Sigmoid colon (tissue), 4 donors: Measurements from ENCODE around the gene PGM1.

Experiments
- POLR2A ChIP-seq, 2 donors: fragments of 450-650 bp; IDR thresholded peaks; one replicate each; pipeline ENCODE4 v1.6.1; 2016; ENCODE audit warnings: antibody characterized with exemption in 2 of 2, mild to moderate bottlenecking in 2 of 2, moderate library complexity in 2 of 2
- POLR2AphosphoS5 ChIP-seq, 4 donors: sonication (generic); formaldehyde crosslinking; IDR thresholded peaks; one replicate each; pipeline ENCODE4 v1.6.1; 2017; ENCODE audit warnings: antibody characterized with exemption in 4 of 4
- TF ChIP-seq, protein P1 (sequence below), 4 experiments: fragments of 450-650 bp in 3 of 4; fragments of 200-600 bp in 1 of 4; IDR thresholded peaks; one replicate each; pipeline ENCODE4 v1.5.1; 2016 to 2019; ENCODE audit warnings: antibody characterized with exemption in 4 of 4, mild to moderate bottlenecking in 3 of 4, moderate library complexity in 2 of 4

DNA sequence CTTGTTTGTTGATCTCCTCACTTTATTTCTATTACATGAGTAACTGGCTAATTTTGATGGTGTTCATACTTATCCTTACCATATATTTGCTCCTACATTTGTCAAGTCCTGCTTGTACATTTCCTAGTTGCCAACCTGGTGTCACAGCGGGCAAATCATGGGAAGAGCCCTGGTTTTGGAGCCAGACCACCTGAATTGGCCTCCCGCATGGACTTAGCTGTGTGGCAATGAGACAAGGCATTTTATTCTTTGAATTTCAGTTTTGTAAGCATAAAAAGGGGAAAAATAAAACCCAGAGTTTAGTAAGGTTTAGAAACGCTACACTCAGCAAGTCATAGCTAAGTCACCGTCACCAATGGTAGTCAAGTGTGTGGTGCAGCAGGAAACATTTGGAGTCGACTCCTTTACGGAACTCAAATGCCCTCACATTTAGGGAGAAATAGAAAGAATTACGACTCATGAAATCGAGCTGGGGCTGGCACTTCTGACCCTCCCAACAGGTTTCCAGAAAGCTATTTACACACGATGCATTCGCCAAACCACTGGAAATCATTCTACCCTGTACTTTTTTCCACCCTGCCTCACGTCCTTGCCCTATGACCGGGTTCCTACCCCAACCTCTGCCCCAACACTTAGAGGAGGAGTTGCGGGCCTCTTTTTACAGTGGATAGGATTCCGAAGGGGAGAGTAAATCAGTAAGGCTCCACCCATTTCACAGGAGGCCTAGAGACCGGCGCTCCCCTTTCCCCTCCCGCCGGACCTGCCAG is 492 bp upstream of the PGM1 start:
- TF ChIP-seq POLR2AphosphoS5 (IDR thresholded peaks at IDR 0.05) = no peak
- TF ChIP-seq, protein P1, sequence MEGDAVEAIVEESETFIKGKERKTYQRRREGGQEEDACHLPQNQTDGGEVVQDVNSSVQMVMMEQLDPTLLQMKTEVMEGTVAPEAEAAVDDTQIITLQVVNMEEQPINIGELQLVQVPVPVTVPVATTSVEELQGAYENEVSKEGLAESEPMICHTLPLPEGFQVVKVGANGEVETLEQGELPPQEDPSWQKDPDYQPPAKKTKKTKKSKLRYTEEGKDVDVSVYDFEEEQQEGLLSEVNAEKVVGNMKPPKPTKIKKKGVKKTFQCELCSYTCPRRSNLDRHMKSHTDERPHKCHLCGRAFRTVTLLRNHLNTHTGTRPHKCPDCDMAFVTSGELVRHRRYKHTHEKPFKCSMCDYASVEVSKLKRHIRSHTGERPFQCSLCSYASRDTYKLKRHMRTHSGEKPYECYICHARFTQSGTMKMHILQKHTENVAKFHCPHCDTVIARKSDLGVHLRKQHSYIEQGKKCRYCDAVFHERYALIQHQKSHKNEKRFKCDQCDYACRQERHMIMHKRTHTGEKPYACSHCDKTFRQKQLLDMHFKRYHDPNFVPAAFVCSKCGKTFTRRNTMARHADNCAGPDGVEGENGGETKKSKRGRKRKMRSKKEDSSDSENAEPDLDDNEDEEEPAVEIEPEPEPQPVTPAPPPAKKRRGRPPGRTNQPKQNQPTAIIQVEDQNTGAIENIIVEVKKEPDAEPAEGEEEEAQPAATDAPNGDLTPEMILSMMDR (IDR thresholded peaks at IDR 0.05) = no peak
- no peak for TF ChIP-seq POLR2A (IDR thresholded peaks at IDR 0.05)
